ENCODE measurements around the gene ALG12.

DNA sequence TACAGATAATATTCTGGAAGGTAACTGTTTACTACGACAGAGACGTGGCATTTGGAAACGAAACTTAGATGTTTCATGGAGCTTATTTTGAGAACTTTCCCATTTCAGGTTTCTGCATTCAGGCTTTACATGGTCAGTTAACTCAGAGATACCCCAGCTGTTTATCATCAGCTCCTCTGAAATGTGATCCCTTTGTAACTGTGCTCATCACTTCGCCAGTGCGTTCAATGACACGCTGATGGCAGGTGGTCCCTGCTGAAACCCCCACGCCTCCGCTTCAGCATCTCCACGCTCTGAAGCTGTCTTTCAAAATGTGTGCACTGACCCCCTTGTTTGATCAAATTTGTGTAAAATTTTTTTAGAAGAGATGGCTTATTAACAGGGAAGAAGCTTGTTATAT, 30.5 kb downstream of the ALG12 start:
- no peak for TF ChIP-seq EZH2 (IDR thresholded peaks at IDR 0.05; ENCODE audit: borderline replicate concordance, low read depth, low read length, poor library complexity, severe bottlenecking)
- TF ChIP-seq, protein P1, sequence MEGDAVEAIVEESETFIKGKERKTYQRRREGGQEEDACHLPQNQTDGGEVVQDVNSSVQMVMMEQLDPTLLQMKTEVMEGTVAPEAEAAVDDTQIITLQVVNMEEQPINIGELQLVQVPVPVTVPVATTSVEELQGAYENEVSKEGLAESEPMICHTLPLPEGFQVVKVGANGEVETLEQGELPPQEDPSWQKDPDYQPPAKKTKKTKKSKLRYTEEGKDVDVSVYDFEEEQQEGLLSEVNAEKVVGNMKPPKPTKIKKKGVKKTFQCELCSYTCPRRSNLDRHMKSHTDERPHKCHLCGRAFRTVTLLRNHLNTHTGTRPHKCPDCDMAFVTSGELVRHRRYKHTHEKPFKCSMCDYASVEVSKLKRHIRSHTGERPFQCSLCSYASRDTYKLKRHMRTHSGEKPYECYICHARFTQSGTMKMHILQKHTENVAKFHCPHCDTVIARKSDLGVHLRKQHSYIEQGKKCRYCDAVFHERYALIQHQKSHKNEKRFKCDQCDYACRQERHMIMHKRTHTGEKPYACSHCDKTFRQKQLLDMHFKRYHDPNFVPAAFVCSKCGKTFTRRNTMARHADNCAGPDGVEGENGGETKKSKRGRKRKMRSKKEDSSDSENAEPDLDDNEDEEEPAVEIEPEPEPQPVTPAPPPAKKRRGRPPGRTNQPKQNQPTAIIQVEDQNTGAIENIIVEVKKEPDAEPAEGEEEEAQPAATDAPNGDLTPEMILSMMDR (conservative IDR thresholded peaks at IDR 0.05; ENCODE audit: low read depth, low read length), result no peak
